Neural progenitor cell (in vitro differentiated cells): Measurements from ENCODE around the gene HECTD3.

Experiments
- CTCF ChIP-seq: fragments of 200-600 bp; sonication (generic); IDR thresholded peaks from 2 replicates; pipeline ENCODE4 v1.5.1; 2017; ENCODE audit warnings: antibody characterized with exemption, mild to moderate bottlenecking
- EZH2 ChIP-seq: fragments of 200-600 bp; sonication (generic); IDR thresholded peaks from 2 replicates; pipeline ENCODE4 v1.6.1; 2017; ENCODE audit warnings: antibody characterized with exemption, mild to moderate bottlenecking, moderate library complexity
- EZH2phosphoT487 ChIP-seq: fragments of 200-600 bp; sonication (generic); IDR thresholded peaks from 2 replicates; pipeline ENCODE4 v1.6.1; 2017; ENCODE audit warnings: antibody characterized with exemption

DNA sequence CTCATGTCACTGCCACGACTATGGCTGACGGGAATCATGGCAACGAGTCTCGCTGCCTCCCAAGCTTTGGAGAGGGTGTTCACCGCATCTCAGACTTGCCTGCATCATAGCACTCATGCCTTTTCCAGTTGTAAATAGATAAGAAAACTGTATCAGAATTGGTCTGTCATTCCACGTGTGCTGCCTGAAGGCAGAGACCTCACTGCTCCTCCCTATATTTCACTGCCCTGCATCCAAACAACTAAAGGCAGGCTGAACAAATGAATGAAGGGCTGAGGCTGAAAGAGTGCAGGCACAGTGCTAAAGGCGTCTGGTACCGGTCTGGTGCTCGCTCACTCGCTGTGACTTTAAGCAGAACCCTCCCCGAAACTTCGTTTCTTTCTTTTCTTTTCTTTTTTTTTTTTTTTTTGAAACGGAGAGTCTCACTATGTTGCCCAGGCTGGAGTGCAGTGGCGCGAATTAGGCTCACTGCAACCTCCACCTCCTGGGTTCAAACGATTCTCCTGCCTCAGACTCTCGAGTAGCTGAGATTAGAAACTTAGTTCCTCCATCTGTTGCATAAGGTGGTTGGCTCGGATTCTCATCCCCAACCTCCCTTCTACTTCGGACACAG is 25.3 kb downstream of the HECTD3 start:
- TF ChIP-seq CTCF (no peak), EZH2 (no peak), EZH2phosphoT487 (no peak)
